Astrocyte of the spinal cord (primary cell): Measurements from ENCODE around the gene EXOC4.
"Not testable (repeated sequence)": the region's sequence is repeated elsewhere in the genome, so short reads cannot be mapped to it uniquely, and the experiment has no call there.

Experiments
- DNase-seq: peaks from one replicate; pipeline ENCODE4 v3.0.0; 2011; ENCODE audit warnings: low read depth, low spot score
- H3K4me3 ChIP-seq: 2 replicates; pipeline ENCODE4 v1.5.1; 2011; ENCODE audit warnings: low read depth, mild to moderate bottlenecking, low read length, moderate library complexity
- CTCF ChIP-seq: IDR thresholded peaks from 2 replicates; pipeline ENCODE4 v1.5.1; 2012; ENCODE audit warnings: low read depth, mild to moderate bottlenecking, low read length, inconsistent platforms
- in situ Hi-C: cut with HindIII; loops from 2 replicates; pipeline ENCODE4 v1.10.0; 2017; ENCODE audit warnings: low sequenced_read_pairs

Gene EXOC4

GRCh38 chr7:133633055-133633454, 380.2 kb downstream of the EXOC4 start:
- peak; percentile 16 for DNase-seq
- H3K4me3 ChIP-seq = no peak overlapping the region
- TF ChIP-seq CTCF = no peak
- in situ Hi-C loops = no loop called here

DNA sequence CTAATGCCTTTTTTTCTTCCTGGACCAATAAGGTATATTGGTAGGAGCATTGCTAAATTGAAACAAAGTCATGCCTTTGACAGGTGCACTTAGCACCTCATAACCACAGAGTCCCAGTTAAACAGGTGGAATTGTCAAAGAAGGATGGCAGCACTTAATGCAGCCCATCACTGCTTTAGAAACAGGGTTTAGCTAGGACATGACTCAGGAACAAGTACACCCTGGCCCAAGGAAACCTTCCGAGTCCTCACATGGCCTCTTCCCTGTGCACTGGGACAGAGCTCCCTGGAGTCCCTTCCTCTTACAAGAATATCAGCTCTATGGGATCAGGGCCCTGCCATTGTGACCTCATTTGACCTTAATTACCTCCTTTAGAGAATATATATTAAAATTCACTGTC, 382.7 kb downstream of the EXOC4 start:
- no peak overlapping the region for H3K4me3 ChIP-seq
- no peak for TF ChIP-seq CTCF
- in situ Hi-C loops = no loop called here
- DNase-seq = no peak

DNA sequence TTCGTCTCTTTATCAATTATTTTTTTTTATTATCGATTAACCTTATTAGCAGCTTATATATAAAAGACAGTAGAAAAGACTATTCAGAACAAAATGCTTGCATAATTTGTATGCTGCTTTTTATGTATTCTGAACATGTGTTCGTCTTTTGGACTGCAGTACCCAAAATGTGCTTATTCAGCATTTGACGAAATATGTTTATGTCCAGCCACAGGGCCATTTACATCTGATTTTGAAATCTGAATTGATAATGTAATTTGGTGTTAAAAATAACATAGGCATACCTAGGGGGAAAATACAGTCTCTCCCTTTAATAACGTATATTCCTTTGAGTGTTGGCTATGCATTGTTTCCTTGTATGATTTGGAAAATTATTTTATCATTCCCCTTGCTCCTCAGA, 386.0 kb downstream of the EXOC4 start:
- no peak for DNase-seq
- no peak for TF ChIP-seq CTCF
- in situ Hi-C loops = no loop called here
- no peak overlapping the region for H3K4me3 ChIP-seq

- H3K4me3 ChIP-seq = no peak overlapping the region
- in situ Hi-C loops = no loop called here
- no peak for DNase-seq
- no peak for TF ChIP-seq CTCF
Measured at GRCh38 chr7:133641436-133641835, 388.6 kb downstream of the EXOC4 start.

DNA sequence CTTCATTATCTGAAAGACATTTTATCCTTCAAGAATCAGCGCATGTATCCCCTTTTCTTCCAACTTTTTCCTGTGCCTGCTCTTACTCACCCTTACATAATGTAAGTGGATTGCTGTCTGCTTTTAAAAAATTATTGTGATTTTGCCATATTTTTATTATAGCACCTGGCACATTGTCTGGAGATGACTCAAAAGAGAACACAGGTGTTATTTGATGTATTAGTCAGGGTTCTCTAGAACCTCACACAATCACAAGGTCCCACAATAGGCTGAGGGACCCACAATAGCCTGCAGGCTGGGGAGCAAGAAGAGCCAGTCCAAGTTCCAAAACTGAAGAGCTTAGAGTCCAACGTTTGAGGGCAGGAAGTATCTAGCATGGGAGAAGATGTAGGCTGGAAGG, 390.0 kb downstream of the EXOC4 start:
- TF ChIP-seq CTCF = no peak
- no peak for DNase-seq
- H3K4me3 ChIP-seq = no peak overlapping the region
- in situ Hi-C loops = no loop called here

DNA sequence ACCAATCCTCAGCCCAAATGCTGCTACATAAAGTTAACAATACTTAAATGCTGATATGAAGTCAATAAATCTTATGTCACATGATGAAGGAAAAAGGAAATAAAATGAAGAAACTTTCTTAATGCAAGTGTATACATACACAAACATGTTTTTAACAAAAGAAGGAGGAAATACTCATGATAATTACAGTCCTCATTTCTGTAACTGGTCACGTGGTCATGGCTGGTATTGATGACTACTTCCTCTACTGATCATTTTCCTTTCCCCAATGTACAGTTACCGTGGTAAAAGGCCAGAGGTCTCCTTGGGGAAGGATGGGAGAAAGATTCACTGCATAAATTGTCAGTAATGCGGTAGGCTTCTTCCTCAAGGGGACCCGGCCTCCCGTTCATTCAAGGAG, 390.8 kb downstream of the EXOC4 start:
- in situ Hi-C loops, H3K4me3 ChIP-seq, DNase-seq: not testable (repeated sequence)

GRCh38 chr7:133645884-133646391, 393.1 kb downstream of the EXOC4 start:
- DNase-seq = peak; percentile 20
- TF ChIP-seq CTCF = no peak
- in situ Hi-C loops = no loop called here
- H3K4me3 ChIP-seq = no peak overlapping the region
